GM23248 (cell line): ENCODE measurements around the gene LMO2. TPM values are rescaled to one million over a fixed set of nuclear protein-coding genes. Genes with fewer than 3 reads are reported as not detected.

Experiments
- DNase-seq: peaks from one replicate; pipeline ENCODE4 v3.0.0-alpha.2; 2015
- H2AFZ ChIP-seq: fragments of 200-600 bp; sonication (generic); 2 replicates; pipeline ENCODE4 v1.6.1; 2016; ENCODE audit warnings: antibody characterized with exemption
- H3F3A ChIP-seq: fragments of 200-600 bp; sonication (generic); 2 replicates; pipeline ENCODE4 v1.6.1; 2016; ENCODE audit warnings: mild to moderate bottlenecking, antibody characterized with exemption, mixed run types; ENCODE audit not compliant: insufficient read depth
- H3K27ac ChIP-seq: fragments of 200-600 bp; sonication (generic); 2 replicates; pipeline ENCODE4 v1.5.1; 2016; ENCODE audit warnings: mild to moderate bottlenecking
- H3K27me3 ChIP-seq: fragments of 200-600 bp; sonication (generic); replicated peaks from 2 replicates; pipeline ENCODE4 v1.6.1; 2016; ENCODE audit warnings: mild to moderate bottlenecking; ENCODE audit not compliant: insufficient read depth
- H3K36me3 ChIP-seq: fragments of 200-600 bp; sonication (generic); 2 replicates; pipeline ENCODE4 v1.6.1; 2016; ENCODE audit warnings: low read depth, mild to moderate bottlenecking
- H3K4me1 ChIP-seq: fragments of 200-600 bp; sonication (generic); 2 replicates; pipeline ENCODE4 v1.6.1; 2016; ENCODE audit warnings: mild to moderate bottlenecking; ENCODE audit not compliant: insufficient read depth
- H3K4me2 ChIP-seq: fragments of 200-600 bp; sonication (generic); one replicate; pipeline ENCODE4 v1.6.1; 2016; ENCODE audit warnings: mild to moderate bottlenecking; ENCODE audit not compliant: unreplicated experiment
- H3K4me3 ChIP-seq: fragments of 200-600 bp; sonication (generic); 2 replicates; pipeline ENCODE4 v1.5.1; 2016; ENCODE audit warnings: mild to moderate bottlenecking
- H3K79me2 ChIP-seq: fragments of 200-600 bp; sonication (generic); 2 replicates; pipeline ENCODE4 v1.6.1; 2016; ENCODE audit warnings: mild to moderate bottlenecking; ENCODE audit not compliant: insufficient read depth
- H3K9ac ChIP-seq: fragments of 200-600 bp; sonication (generic); 2 replicates; pipeline ENCODE4 v1.6.1; 2016; ENCODE audit warnings: mild to moderate bottlenecking
- H3K9me2 ChIP-seq: fragments of 200-600 bp; sonication (generic); 2 replicates; pipeline ENCODE4 v1.6.1; 2016; ENCODE audit warnings: mixed run types, mild to moderate bottlenecking, moderate library complexity; ENCODE audit not compliant: insufficient read depth
- H3K9me3 ChIP-seq: fragments of 200-600 bp; sonication (generic); one replicate; pipeline ENCODE4 v1.6.1; 2017; ENCODE audit warnings: low read depth
- H4K20me1 ChIP-seq: fragments of 200-600 bp; sonication (generic); 2 replicates; pipeline ENCODE4 v1.6.0; 2016; ENCODE audit not compliant: insufficient read depth
- EZH2 ChIP-seq: fragments of 200-600 bp; sonication (generic); IDR thresholded peaks from 2 replicates; pipeline ENCODE4 v1.6.1; 2018; ENCODE audit warnings: antibody characterized with exemption, mild to moderate bottlenecking; ENCODE audit not compliant: insufficient read depth, poor library complexity, severe bottlenecking
- EZH2phosphoT487 ChIP-seq: fragments of 200-600 bp; sonication (generic); IDR thresholded peaks from 2 replicates; pipeline ENCODE4 v1.6.1; 2018; ENCODE audit warnings: antibody characterized with exemption, moderate library complexity, mild to moderate bottlenecking, low read depth; ENCODE audit not compliant: insufficient read depth
- WGBS, 2 experiments: methylation state at CpG; one replicate each; pipeline ENCODE4 v1.1.6; 2015 to 2017; ENCODE audit warnings: low lambda C conversion rate in 2 of 2, low coverage in 1 of 2; ENCODE audit errors: missing lambda C conversion rate in 2 of 2; 5-methylcytosine and 5-hydroxymethylcytosine counted together
- in situ Hi-C: fragments of 300-500 bp; cut with MboI; formaldehyde crosslinking; loops from 2 replicates; pipeline ENCODE4 v1.15.0; 2020
- polyA plus RNA-seq: library from polyadenylated mRNA; unstranded; fragments of >200 nt; fragmentation: Nextera tagmentation; extraction: Ambion mirVana; gene quantifications from 2 replicates; pipeline ENCODE4 v1.2.1, GENCODE V29; 2016
- total RNA-seq: library from RNA; depleted of rRNA; stranded (reverse); fragments of >200 nt; shearing (Covaris generic); gene quantifications from 2 replicates; pipeline ENCODE4 v1.2.3, GENCODE V29; 2014

LMO2 gene
- total and polyA plus RNA-seq, 2 experiments from 2014 or later, result not detected

GRCh38 chr11:33875621-33876294, 16.1 kb downstream of the LMO2 start:
- Histone ChIP-seq H3K9me3 (no peaks in the 10 kb centered on the region), H3K4me3 (no peak overlapping the region), H4K20me1 (no peaks in the 10 kb centered on the region), H3K4me1 (no peaks in the 10 kb centered on the region), H3K9me2 (no peaks in the 10 kb centered on the region), H3K27ac (no peak overlapping the region), H3F3A (no peaks in the 10 kb centered on the region), H3K79me2 (no peaks in the 10 kb centered on the region), H3K9ac (no peak overlapping the region), H3K36me3 (no peaks in the 10 kb centered on the region), H3K4me2 (no peak overlapping the region), H2AFZ (no peak overlapping the region), H3K27me3 (peaks cover 63% of the 10 kb centered on the region)
- TF ChIP-seq EZH2 (no peak), EZH2phosphoT487 (no peak)
- 56 to 65% methylated on average over 2 of the region's 2 CpGs for WGBS, 2 experiments
- in situ Hi-C loops, result no loop called here
- DNase-seq, result no peak

DNA sequence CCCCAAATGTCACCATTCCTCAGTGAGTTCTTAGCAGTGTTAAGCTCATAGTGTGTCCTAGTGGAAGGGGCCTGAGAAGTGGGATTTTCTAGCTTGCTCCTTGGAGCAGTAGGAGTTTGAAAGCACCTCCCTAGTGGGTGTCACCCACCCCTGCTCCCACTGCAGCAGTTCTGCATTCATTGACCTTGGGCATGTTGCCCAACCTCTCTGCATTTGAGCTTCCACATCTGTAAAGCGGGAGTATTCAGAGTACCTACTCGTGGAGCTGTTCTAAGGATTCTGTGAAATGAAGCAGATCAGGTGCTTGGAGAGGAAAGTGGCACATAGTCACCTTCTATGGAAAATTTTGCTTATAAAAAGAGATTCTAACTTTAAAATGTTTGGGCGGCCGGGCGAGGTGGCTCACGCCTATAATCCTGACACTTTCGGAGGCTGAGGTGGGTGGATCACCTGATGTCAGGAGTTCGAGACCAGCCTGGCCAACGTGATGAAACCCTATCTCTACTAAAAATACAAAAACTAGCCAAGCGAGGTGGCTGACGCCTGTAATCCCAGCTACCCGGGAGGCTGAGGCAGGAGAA, 16.9 kb downstream of the LMO2 start:
- Histone ChIP-seq H3K4me1 (no peaks in the 10 kb centered on the region), H3K9ac (no peak overlapping the region), H3K4me2 (no peak overlapping the region), H3K9me3 (no peaks in the 10 kb centered on the region), H3K4me3 (no peak overlapping the region), H3K9me2 (no peaks in the 10 kb centered on the region), H3K27ac (no peak overlapping the region), H4K20me1 (no peaks in the 10 kb centered on the region), H3K36me3 (no peaks in the 10 kb centered on the region), H3K27me3 (peaks cover 64% of the 10 kb centered on the region), H3K79me2 (no peaks in the 10 kb centered on the region), H2AFZ (no peak overlapping the region), H3F3A (no peaks in the 10 kb centered on the region)
- in situ Hi-C loops, result no loop called here
- TF ChIP-seq EZH2phosphoT487, result no peak
- no peak for TF ChIP-seq EZH2
- WGBS, 2 experiments, result 83 to 84% methylated on average over 12 of the region's 12 CpGs
- no peak for DNase-seq

DNA sequence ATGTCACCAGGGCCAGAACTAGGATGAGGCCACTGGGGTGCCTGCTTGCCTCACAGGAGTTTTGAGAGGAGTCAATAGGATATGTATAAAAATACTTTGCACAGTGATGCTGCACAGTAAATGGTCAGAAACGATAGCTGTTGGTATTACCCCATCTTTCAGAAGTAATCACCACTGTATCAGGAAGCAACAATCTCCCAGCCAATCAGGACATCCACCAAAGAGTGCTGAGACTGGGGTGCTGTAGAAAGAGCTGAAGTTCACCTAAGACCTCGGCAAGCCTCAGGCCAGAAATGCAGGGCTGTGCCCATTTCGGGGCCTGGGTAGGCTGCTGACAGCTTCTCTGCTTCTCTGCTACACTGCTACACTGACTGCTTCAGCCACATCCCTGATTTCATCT, 17.4 kb downstream of the LMO2 start:
- no peak overlapping the region for H3K4me2 ChIP-seq
- no peak overlapping the region for H2AFZ ChIP-seq
- H3K9me2 ChIP-seq, result no peaks in the 10 kb centered on the region
- WGBS, 2 experiments, result 87 to 90% methylated on average over 3 of the region's 3 CpGs
- no peak for TF ChIP-seq EZH2
- TF ChIP-seq EZH2phosphoT487, result no peak
- H3K4me1 ChIP-seq, result no peaks in the 10 kb centered on the region
- H3K79me2 ChIP-seq, result no peaks in the 10 kb centered on the region
- H3K4me3 ChIP-seq, result no peak overlapping the region
- H3K36me3 ChIP-seq, result no peaks in the 10 kb centered on the region
- H3F3A ChIP-seq, result no peaks in the 10 kb centered on the region
- DNase-seq, result no peak
- in situ Hi-C loops, result no loop called here
- no peaks in the 10 kb centered on the region for H4K20me1 ChIP-seq
- no peaks in the 10 kb centered on the region for H3K9me3 ChIP-seq
- no peak overlapping the region for H3K27ac ChIP-seq
- H3K27me3 ChIP-seq, result peaks cover 64% of the 10 kb centered on the region
- no peak overlapping the region for H3K9ac ChIP-seq

DNA sequence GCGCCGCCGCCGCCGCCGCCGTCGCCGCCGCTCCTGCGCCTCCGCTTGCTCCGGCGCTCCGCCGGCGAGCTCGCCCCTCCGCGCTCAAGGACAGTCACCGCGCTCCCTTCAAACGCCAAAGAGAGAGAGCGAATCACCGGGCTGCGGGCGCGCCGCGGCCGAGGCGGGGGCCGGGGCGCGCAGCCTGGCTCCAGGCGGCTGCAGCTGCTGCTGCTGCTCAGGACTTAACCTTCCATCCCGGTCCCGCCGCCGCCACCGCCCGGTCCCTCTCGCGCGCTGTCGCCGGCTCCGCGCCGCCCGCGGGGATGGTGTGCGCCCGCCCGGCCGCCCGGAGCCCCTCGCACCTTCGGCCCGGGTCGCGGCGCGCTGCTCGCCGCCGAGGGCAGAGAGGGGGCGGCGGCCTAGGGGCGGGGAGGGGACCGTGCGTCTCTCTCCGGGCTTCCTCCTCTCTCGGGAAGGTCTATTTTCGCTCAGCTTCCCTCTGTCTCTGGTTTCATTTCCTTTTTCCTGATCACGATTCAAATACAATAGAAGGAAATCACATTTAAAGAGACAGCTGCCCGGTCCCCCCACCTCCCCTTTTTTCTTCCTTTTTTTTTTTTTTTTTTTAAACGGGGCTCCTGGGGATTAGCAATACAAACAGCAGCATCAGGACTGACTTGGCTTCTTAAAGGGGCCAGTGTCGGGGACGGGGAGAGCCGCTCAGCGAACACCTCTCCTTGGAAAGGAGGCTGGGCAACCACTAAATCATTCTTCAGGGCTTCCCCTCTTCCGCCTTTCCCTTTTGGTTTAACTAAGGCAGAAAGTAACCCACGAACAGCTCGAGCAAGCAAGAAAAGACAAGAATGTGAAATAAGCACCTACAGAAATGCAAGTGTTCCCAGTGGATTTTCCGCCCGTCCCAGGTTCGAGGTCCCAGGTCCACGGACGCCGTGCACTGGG, 22.1 kb downstream of the LMO2 start:
- H4K20me1 ChIP-seq, result no peaks in the 10 kb centered on the region
- 0 to 1% methylated on average over 30 to 56 of the region's 91 CpGs for WGBS, 2 experiments
- peak overlapping the region; percentile 80 for H2AFZ ChIP-seq
- no peaks in the 10 kb centered on the region for H3F3A ChIP-seq
- no peaks in the 10 kb centered on the region for H3K9me3 ChIP-seq
- H3K36me3 ChIP-seq, result no peaks in the 10 kb centered on the region
- TF ChIP-seq EZH2 (peak; percentile 80), EZH2phosphoT487 (0 out of 2 replicates have a peak, but pooled peaks have one; percentile 50)
- H3K79me2 ChIP-seq, result no peaks in the 10 kb centered on the region
- DNase-seq, result peak; percentile 67
- H3K4me3 ChIP-seq, result peak overlapping the region; percentile 84
- no peak overlapping the region for H3K27ac ChIP-seq
- peak overlapping the region; percentile 97 for H3K4me2 ChIP-seq
- in situ Hi-C loops, result no loop called here
- no peaks in the 10 kb centered on the region for H3K9me2 ChIP-seq
- no peaks in the 10 kb centered on the region for H3K4me1 ChIP-seq
- peaks cover 77% of the 10 kb centered on the region for H3K27me3 ChIP-seq
- peak overlapping the region; percentile 40 for H3K9ac ChIP-seq
